Stimulated activated CD4-positive, alpha-beta T cell treated with anti-CD3 and anti-CD28 coated beads, Interleukin-1b, Interleukin-23, amount 100 ng/mL, for 24 hours (primary cell): ENCODE measurements around the gene NFATC2.
"Not testable (repeated sequence)": the region's sequence is repeated elsewhere in the genome, so short reads cannot be mapped to it uniquely, and the experiment has no call there.

Experiments
- DNase-seq, 4 experiments: peaks; one replicate each; pipeline ENCODE4 v3.0.0-alpha.2; 2020; ENCODE audit warnings: low read depth in 4 of 4, low spot score in 1 of 4

Gene NFATC2

DNA sequence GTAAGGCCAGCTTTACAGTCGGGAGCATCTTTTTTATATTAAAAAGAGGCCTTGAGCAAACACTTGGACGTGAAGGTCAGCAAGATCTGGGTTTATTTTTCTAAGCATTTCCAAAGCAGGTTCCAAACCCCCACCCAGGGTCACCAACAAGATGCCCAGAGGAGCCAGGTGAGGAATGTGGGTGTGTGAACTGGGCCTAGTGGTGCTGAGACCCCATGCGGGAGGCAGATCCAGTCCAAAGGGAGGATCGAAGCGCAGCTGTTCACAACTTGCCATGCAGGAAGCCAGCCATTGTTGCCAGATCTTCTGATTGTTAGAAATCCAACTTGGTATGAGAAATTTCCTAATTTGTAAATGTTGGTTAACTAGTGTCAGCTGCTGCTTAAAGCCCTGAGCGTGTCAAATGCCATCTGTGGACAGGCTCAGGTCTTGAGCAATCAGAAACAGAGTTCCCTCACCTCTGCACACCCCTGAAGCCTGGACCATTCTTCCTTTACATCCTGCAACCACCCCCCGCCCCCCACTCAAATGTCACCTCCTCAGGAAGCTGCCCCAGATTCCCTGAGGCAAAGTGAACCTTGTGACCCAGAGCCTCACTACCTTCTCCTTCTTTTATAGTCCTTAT, 46.5 kb downstream of the NFATC2 start:
- no peak for DNase-seq

DNA sequence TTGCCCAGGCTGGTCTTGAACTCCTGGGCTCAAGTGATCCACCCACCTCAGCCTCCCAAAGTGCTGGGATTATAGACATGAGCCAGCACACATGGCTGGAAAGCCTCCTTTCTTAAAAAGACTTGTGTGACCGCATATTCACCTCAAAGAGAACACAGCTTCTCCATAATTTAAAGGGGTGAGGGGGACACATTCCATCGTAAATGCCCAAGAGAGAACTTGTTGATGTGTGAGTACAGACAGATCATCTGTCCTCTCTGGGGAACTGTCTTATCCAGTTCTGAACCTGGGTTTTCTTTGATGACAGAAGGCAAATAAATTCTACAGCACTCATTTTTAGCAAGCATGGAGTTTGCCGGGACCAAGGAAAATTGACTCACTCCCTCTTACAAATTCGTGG, 47.2 kb downstream of the NFATC2 start:
- DNase-seq = no peak

DNA sequence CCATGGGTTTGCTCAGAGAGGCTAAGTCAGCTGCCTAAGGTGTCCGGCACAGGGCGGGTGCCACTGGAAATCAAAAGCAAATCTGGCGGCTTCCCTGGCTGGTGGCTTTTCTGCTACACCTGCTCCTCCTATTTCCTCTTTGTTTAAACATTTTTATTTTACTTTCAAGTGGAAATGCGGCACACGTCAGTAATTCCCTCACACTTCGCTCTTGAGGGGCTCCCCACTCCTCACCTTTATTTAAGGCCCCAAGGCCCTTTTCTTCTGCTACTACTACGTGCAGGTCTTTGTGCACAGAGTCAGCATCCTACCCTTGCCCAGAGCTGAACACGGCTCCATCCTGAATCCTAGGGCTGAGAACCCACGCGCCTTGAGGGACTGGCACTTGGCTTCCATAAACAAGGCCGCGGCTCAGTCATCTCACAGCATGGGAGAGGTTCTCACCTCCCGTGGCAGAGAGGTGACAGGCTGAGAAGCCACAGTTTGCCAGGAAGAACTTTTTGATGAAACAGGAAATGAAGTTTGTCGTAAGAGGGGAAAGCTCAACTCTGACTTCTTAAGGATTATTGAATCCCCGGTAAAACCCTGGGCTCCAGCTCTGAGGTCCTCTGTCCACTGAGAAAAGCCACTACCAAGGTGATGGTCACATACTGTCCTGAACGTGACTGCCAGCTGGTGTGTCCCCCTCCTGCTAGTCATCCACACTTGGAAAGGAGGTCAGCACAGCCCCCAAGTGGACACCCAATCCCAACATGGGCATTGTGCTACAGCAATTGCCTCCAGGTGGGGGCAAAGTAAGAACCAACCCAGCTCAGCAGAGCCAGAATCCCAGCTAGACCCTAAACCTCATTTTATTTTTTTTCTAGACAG, 48.0 kb downstream of the NFATC2 start:
- no peak for DNase-seq

DNA sequence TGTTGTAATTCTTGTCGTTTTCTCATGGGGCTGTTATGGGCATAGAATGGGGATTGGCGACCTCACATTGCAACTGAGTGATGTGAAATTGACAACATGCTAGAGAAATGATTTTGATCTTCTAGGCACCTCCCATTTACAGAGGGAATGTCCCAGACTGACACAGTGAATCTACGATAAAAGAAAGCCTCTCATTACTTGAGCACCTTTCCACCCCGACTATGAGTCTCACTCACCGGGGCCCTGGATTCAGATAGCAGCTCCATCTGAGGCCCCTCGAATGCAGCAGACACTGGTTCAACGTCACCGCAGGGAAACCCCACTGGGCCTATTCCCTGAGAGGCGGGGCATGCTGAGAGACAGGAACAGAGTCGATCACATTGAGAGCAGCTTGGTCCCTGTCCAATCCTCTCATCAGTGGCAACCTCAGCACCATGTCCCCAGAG, 49.1 kb downstream of the NFATC2 start:
- no peak for DNase-seq

DNA sequence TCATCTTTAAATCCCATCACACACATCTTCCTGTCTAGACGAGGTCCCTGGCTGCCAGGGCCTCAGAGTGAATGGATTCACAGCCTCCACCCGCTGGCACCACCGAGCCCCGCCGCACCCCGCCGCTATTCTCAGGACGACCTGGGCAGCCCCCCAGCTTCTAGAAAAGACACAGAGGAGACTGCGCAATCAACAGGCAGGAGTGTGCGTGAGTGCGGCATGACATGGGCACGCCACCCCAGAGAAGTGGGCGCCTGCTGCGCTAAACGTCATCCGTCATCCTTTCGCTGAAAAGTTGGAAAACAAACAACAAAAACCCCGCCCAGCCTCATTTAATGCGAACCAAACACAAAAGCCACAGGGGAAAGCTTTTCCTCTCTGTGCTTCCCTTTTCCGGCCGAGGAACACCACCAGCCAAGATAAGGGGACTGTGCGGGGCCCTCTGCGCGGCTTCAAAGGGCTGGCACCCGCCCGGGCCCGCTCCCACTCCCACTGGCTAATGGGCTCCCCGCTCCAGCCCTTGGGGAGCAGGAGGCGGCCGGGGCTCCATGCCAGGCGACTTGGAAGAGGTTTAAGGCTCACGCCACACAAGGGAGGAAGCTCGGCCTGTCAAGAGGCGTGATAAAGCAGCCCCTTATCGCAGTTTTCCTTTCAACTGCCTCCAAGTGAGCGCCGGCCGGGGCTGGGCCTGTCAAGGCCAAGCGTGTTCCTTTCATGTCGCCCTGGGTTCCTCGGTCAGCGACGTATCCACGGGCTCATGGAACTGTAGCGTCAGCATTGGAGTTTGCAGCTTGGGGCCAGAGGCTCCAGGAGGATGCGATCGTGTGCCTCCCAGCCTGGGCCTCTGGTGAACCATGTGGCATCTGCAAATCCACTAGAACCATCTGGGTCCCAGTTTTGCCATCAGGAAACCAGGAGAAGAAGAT, 50.1 kb downstream of the NFATC2 start:
- DNase-seq = no peak

GRCh38 chr20:51491393-51491792, 51.1 kb downstream of the NFATC2 start:
- DNase-seq = no peak

DNA sequence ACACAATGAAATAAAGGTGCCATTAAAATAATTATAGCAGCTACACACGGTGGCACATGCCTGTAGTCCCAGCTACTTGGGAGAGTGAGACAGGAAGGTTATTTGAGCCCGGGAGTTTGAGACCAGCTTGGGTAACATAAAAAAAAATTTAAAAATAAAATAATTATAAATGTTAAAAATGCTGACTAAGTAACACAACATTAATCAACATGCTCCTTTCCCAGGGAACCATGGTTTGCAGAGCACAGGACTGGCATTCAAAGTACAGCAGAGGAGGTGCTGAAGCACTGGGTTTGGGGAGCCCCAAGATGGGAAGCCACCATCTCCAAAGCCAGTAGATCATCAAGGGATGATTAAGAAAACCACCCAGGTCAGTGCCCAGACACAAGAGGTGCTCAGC, 51.9 kb downstream of the NFATC2 start:
- no peak for DNase-seq

GRCh38 chr20:51489611-51490010, 52.9 kb downstream of the NFATC2 start:
- no peak for DNase-seq

DNA sequence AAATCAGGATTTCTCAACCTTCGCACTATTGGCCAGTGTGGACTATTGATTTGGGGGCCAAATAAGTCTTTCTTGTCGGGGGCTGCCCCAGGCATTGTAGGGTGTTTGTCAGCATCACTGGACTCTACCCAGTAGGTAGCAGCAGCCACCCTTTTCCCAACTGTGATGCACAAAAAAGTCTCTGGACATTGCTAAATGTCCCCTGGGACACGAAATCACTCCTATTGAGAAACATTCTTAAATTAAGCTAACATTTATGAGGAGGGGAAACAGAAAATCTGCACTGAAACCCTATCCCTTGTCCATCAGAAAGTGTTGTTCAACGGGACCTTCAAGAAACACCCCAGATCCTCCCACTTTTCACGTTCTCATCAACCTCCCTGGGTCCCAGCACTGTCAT, 54.2 kb downstream of the NFATC2 start:
- DNase-seq = no peak

GRCh38 chr20:51487565-51488268, 54.8 kb downstream of the NFATC2 start:
- DNase-seq = no peak

GRCh38 chr20:51487076-51487475, 55.4 kb downstream of the NFATC2 start:
- no peak for DNase-seq

DNA sequence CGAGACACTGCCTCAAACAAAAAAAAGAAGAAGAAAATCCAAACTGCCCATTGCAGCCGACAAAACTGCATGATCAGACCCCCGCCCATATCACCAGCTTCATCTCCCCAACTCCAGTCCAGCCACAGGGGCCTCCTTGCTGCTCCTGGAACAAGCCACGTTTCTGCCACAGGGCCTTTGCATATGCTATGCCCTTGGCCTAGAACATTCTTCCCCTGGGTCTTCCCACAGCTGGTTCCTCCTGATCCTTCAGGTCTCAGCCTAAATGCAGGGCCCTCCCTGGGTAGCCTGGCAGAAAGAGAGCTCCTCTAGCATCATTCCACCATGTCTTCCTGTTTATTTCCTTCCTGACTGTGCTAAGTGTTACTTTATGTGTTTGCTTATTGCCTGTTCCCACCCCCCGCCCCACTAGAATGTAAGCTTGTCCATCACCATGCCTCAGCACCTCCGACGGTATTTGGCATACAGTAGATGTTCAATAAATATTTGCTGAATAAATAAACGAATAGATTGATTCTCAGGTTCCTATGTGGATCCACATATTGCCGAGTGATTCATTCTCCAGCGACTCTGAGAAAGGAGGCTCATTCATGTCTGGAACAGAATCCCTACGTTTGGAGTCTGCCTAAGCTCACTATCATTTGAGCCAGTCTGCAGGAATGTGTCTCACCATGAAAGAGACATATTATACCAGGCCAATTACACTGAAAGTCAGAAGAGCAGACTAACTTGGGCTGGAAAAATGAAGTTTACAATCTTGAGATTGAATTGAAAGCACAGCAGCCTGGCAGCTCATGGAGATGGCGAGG, 56.1 kb downstream of the NFATC2 start:
- DNase-seq = no peak

GRCh38 chr20:51484831-51485230, 57.7 kb downstream of the NFATC2 start:
- no peak for DNase-seq

DNA sequence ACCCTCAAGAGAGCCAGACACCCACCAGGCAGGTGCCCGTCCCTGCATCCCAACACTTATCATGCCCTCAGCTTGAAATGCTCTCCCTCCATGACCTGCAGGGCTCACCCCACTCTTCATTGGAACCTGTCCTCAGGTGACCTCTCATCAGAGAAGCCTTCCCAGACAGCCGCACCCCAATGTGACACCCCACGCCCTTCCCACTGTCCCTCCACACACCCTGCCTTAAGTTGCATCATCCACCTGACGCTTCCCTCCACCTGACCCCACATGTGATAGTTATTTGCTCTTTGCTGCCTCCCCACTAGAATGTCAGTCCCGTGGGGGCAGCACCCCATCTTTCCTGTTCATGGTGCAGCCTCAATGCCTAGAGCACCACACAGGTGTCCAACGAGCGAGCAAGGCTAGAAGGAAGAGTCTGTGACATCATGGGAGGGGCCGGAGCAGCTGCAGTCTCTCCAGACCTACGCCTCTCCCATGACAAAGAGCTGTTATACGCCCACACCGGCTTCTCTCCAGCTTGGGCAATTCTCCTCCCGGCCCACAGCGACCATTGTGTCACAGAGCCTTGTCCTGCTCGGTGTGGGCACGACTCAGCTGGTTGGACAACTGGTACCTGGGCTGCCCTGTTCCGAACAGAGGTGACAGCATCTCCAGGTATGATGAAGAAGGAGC, 58.2 kb downstream of the NFATC2 start:
- no peak for DNase-seq

DNA sequence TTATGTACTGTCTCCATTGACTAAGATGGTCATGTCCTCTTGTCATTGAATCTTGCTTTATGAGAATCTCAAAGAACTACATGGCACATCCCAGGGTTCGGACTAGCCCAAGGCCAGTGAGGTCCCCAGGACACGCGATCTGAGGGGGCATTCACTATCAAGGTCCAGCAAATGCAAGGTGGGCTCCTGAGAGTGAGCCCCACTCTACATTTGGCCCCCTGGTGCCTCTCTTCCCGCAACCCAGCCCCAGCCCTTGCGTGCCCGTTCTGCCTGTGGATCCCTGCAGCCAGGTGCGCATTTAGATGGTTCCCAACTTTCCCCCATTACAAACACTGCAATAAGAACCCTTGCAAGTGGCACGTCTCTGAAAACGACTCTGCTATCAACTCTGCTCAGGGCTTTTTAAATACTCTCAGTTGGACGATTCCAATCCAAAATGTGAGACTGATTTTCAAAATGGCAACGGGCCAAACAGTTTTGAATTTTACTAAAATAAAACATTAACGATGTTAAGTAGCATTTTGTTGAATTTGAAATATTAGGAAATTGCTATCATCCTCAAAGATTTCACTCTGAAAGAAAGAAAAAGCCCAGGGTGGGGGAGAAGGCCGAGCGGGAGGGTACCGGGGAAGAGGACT, 59.6 kb downstream of the NFATC2 start:
- no peak for DNase-seq

- DNase-seq = peak in 3 of 4 experiments; percentile 25 to 54 (median 30)
Observed at GRCh38 chr20:51481341-51481914, 61.1 kb downstream of the NFATC2 start.

- peak; percentile 33 to 74 (median 48) for DNase-seq
Observed at GRCh38 chr20:51480507-51481270, 61.8 kb downstream of the NFATC2 start.

- not testable (repeated sequence) for DNase-seq
Observed at GRCh38 chr20:51476106-51476505, 66.4 kb downstream of the NFATC2 start.
